HepG2 (cell line): ENCODE results near the gene RABGAP1. TPM values are rescaled to one million over a fixed set of nuclear protein-coding genes. Genes with fewer than 3 reads are reported as not detected.

Experiments used
- BORCS8-MEF2B ChIP-seq: sonication (generic); formaldehyde crosslinking; IDR thresholded peaks from 2 replicates; pipeline ENCODE4 v1.8.0; 2022; ENCODE audit warnings: mild to moderate bottlenecking, missing genetic modification reagents
- CREBL2 ChIP-seq: sonication (generic); formaldehyde crosslinking; IDR thresholded peaks from 2 replicates; pipeline ENCODE4 v1.8.1; 2023; ENCODE audit warnings: missing genetic modification reagents, mild to moderate bottlenecking, borderline replicate concordance
- ZBTB44 ChIP-seq: sonication (generic); formaldehyde crosslinking; IDR thresholded peaks from 2 replicates; pipeline ENCODE4 v1.4.0; 2020; ENCODE audit warnings: missing genetic modification reagents
- ZBTB46 ChIP-seq: sonication (generic); formaldehyde crosslinking; IDR thresholded peaks from 2 replicates; pipeline ENCODE4 v1.4.0; 2020; ENCODE audit warnings: mild to moderate bottlenecking, missing genetic modification reagents, borderline replicate concordance
- polyA plus RNA-seq, 8 experiments: library from polyadenylated mRNA; depleted of rRNA in 3 of 8; stranded (reverse) in 7 of 8; unstranded in 1 of 8; fragments of >200 nt; fragmentation: Illumina TruSeq in 4 of 8; extraction: Trizol in 4 of 8; gene quantifications; 2 replicates each; pipeline versions ENCODE4 v1.2.1 to v1.2.3, GENCODE V29; 2011 to 2016; ENCODE audit warnings: low read depth in 4 of 8, missing spikeins in 1 of 8, mixed read lengths in 1 of 8; ENCODE audit not compliant: insufficient read depth in 1 of 8
- total RNA-seq, 5 experiments: library from RNA; depleted of rRNA; stranded (reverse); fragments of >200 nt; fragmentation: Illumina TruSeq; extraction: Trizol; gene quantifications; 2 replicates each; pipeline ENCODE4 v1.2.3, GENCODE V29; 2016; ENCODE audit warnings: low read depth in 1 of 5
- TF ChIP-seq, protein P1 (sequence below): sonication (generic); formaldehyde crosslinking; IDR thresholded peaks from 2 replicates; pipeline ENCODE4 v1.5.0; 2020; ENCODE audit warnings: mild to moderate bottlenecking, missing genetic modification reagents, borderline replicate concordance
- TF ChIP-seq, protein P2 (sequence below): sonication (generic); formaldehyde crosslinking; IDR thresholded peaks from 2 replicates; pipeline ENCODE4 v1.8.0; 2023; ENCODE audit warnings: mild to moderate bottlenecking, missing genetic modification reagents
- TF ChIP-seq, protein P3 (sequence below): sonication (generic); formaldehyde crosslinking; IDR thresholded peaks from 2 replicates; pipeline ENCODE4 v1.4.0; 2020; ENCODE audit warnings: mild to moderate bottlenecking, low read depth, missing genetic modification reagents
- TF ChIP-seq, protein P4 (sequence below): sonication (generic); formaldehyde crosslinking; IDR thresholded peaks from 2 replicates; pipeline ENCODE4 v1.4.0; 2020; ENCODE audit warnings: mild to moderate bottlenecking, low read depth, missing genetic modification reagents
- TF ChIP-seq, protein P5 (sequence below): sonication (generic); formaldehyde crosslinking; IDR thresholded peaks from 2 replicates; pipeline ENCODE4 v1.4.0; 2020; ENCODE audit warnings: missing genetic modification reagents

The RABGAP1 gene
- total and polyA plus RNA-seq, 2 of the 13 experiments (the other 11 are each of a cell fraction or from before 2014, with no cell fraction given), result 19.1 to 19.3 TPM

DNA sequence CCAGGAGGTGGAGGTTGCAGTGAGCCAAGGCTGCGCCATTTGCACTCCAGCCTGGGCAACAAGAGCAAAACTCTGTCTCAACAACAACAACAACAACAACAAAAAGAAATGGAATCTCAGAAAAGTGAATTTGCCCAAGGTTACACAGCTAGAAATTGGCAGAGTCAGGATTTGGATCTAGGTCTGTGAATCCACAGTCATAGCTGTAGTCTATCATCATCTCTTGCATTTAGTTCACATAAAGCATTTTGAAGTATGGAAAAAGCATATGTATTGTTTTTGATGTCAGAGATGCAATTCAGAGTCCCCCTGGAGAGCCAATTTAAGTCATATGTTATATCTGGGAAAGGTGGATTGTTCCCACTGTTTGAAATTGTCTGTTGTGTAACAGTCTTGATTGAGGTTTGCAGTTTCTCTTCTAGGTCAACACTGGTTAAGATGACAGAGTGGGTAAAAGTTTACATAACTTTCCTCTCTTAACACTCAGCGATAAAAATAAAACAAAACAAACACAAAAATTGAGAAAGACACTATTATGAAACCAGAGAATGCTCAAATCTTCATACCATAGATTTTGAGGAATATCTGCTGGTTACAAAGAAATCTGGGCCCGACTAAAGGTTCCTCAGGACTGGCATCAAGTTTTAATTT lies 71.2 kb downstream of the RABGAP1 start (continued):
- TF ChIP-seq, protein P1, sequence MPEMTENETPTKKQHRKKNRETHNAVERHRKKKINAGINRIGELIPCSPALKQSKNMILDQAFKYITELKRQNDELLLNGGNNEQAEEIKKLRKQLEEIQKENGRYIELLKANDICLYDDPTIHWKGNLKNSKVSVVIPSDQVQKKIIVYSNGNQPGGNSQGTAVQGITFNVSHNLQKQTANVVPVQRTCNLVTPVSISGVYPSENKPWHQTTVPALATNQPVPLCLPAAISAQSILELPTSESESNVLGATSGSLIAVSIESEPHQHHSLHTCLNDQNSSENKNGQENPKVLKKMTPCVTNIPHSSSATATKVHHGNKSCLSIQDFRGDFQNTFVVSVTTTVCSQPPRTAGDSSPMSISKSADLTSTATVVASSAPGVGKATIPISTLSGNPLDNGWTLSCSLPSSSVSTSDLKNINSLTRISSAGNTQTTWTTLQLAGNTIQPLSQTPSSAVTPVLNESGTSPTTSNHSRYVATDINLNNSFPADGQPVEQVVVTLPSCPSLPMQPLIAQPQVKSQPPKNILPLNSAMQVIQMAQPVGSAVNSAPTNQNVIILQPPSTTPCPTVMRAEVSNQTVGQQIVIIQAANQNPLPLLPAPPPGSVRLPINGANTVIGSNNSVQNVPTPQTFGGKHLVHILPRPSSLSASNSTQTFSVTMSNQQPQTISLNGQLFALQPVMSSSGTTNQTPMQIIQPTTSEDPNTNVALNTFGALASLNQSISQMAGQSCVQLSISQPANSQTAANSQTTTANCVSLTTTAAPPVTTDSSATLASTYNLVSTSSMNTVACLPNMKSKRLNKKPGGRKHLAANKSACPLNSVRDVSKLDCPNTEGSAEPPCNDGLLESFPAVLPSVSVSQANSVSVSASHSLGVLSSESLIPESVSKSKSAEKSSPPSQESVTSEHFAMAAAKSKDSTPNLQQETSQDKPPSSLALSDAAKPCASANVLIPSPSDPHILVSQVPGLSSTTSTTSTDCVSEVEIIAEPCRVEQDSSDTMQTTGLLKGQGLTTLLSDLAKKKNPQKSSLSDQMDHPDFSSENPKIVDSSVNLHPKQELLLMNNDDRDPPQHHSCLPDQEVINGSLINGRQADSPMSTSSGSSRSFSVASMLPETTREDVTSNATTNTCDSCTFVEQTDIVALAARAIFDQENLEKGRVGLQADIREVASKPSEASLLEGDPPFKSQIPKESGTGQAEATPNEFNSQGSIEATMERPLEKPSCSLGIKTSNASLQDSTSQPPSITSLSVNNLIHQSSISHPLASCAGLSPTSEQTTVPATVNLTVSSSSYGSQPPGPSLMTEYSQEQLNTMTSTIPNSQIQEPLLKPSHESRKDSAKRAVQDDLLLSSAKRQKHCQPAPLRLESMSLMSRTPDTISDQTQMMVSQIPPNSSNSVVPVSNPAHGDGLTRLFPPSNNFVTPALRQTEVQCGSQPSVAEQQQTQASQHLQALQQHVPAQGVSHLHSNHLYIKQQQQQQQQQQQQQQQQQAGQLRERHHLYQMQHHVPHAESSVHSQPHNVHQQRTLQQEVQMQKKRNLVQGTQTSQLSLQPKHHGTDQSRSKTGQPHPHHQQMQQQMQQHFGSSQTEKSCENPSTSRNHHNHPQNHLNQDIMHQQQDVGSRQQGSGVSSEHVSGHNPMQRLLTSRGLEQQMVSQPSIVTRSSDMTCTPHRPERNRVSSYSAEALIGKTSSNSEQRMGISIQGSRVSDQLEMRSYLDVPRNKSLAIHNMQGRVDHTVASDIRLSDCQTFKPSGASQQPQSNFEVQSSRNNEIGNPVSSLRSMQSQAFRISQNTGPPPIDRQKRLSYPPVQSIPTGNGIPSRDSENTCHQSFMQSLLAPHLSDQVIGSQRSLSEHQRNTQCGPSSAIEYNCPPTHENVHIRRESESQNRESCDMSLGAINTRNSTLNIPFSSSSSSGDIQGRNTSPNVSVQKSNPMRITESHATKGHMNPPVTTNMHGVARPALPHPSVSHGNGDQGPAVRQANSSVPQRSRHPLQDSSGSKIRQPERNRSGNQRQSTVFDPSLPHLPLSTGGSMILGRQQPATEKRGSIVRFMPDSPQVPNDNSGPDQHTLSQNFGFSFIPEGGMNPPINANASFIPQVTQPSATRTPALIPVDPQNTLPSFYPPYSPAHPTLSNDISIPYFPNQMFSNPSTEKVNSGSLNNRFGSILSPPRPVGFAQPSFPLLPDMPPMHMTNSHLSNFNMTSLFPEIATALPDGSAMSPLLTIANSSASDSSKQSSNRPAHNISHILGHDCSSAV (CRISPR knock-in tag), result no peak
- TF ChIP-seq, protein P2, sequence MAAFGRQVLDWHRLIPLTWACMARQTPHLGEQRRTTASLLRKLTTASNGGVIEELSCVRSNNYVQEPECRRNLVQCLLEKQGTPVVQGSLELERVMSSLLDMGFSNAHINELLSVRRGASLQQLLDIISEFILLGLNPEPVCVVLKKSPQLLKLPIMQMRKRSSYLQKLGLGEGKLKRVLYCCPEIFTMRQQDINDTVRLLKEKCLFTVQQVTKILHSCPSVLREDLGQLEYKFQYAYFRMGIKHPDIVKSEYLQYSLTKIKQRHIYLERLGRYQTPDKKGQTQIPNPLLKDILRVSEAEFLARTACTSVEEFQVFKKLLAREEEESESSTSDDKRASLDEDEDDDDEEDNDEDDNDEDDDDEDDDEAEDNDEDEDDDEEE (CRISPR knock-in tag), result no peak
- TF ChIP-seq BORCS8-MEF2B (CRISPR knock-in tag) (no peak), ZBTB44 (CRISPR knock-in tag) (no peak), ZBTB46 (no peak), CREBL2 (no peak)
- TF ChIP-seq, protein P3, sequence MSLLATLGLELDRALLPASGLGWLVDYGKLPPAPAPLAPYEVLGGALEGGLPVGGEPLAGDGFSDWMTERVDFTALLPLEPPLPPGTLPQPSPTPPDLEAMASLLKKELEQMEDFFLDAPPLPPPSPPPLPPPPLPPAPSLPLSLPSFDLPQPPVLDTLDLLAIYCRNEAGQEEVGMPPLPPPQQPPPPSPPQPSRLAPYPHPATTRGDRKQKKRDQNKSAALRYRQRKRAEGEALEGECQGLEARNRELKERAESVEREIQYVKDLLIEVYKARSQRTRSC (CRISPR knock-in tag), result no peak
- TF ChIP-seq, protein P4, sequence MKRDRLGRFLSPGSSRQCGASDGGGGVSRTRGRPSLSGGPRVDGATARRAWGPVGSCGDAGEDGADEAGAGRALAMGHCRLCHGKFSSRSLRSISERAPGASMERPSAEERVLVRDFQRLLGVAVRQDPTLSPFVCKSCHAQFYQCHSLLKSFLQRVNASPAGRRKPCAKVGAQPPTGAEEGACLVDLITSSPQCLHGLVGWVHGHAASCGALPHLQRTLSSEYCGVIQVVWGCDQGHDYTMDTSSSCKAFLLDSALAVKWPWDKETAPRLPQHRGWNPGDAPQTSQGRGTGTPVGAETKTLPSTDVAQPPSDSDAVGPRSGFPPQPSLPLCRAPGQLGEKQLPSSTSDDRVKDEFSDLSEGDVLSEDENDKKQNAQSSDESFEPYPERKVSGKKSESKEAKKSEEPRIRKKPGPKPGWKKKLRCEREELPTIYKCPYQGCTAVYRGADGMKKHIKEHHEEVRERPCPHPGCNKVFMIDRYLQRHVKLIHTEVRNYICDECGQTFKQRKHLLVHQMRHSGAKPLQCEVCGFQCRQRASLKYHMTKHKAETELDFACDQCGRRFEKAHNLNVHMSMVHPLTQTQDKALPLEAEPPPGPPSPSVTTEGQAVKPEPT, result no peak
- TF ChIP-seq, protein P5, sequence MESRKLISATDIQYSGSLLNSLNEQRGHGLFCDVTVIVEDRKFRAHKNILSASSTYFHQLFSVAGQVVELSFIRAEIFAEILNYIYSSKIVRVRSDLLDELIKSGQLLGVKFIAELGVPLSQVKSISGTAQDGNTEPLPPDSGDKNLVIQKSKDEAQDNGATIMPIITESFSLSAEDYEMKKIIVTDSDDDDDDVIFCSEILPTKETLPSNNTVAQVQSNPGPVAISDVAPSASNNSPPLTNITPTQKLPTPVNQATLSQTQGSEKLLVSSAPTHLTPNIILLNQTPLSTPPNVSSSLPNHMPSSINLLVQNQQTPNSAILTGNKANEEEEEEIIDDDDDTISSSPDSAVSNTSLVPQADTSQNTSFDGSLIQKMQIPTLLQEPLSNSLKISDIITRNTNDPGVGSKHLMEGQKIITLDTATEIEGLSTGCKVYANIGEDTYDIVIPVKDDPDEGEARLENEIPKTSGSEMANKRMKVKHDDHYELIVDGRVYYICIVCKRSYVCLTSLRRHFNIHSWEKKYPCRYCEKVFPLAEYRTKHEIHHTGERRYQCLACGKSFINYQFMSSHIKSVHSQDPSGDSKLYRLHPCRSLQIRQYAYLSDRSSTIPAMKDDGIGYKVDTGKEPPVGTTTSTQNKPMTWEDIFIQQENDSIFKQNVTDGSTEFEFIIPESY (CRISPR knock-in tag), result no peak
